Transverse colon (tissue), 4 donors: Measurements from ENCODE around the gene EIF4B. TPM values are rescaled to one million over a fixed set of nuclear protein-coding genes. Genes with fewer than 3 reads are reported as not detected.

Source experiments
- DNase-seq: peaks from one replicate; pipeline ENCODE4 v3.0.0-alpha.2; 2019
- H3K27ac ChIP-seq, 4 donors: fragments of 200-600 bp; sonication (generic); 2 replicates each; pipeline ENCODE4 v1.5.1; 2016 to 2018; ENCODE audit warnings: inconsistent platforms in 4 of 4
- H3K27me3 ChIP-seq: fragments of 200-600 bp; sonication (generic); 2 replicates; pipeline ENCODE4 v1.5.1; 2017; ENCODE audit warnings: inconsistent platforms
- H3K36me3 ChIP-seq, 4 donors: fragments of 200-600 bp; sonication (generic); 2 replicates each; pipeline ENCODE4 v1.5.1; 2017 to 2019; ENCODE audit warnings: inconsistent platforms in 4 of 4
- H3K4me1 ChIP-seq, 4 donors: fragments of 200-600 bp; sonication (generic); 2 replicates each; pipeline ENCODE4 v1.5.1; 2017 to 2020; ENCODE audit warnings: inconsistent platforms in 4 of 4
- H3K4me3 ChIP-seq, 4 donors: fragments of 200-600 bp; sonication (generic); 1 replicate in 1 of 4; 2 replicates in 3 of 4; pipeline versions ENCODE4 v1.5.1 to v1.6.1; 2017 to 2019; ENCODE audit warnings: inconsistent platforms in 4 of 4
- H3K9me3 ChIP-seq, 2 donors: fragments of 200-600 bp; sonication (generic); 2 replicates each; pipeline ENCODE4 v1.5.1; 2017 to 2019; ENCODE audit warnings: inconsistent platforms in 2 of 2
- CTCF ChIP-seq, 5 experiments: fragments of 200-600 bp in 3 of 5; fragments of 450-650 bp in 2 of 5; sonication (generic) in 3 of 5; IDR thresholded peaks; 1 replicate in 2 of 5; 2 replicates in 3 of 5; pipeline ENCODE4 v1.5.1; 2016 to 2017; ENCODE audit warnings: antibody characterized with exemption in 5 of 5, inconsistent platforms in 3 of 5, mild to moderate bottlenecking in 2 of 5, moderate library complexity in 1 of 5
- EP300 ChIP-seq: sonication (generic); formaldehyde crosslinking; IDR thresholded peaks from one replicate; pipeline ENCODE4 v1.6.1; 2017; ENCODE audit warnings: antibody characterized with exemption, low read depth
- POLR2A ChIP-seq: fragments of 450-650 bp; IDR thresholded peaks from one replicate; pipeline ENCODE4 v1.6.1; 2016; ENCODE audit warnings: antibody characterized with exemption, mild to moderate bottlenecking, moderate library complexity
- POLR2AphosphoS5 ChIP-seq, 3 donors: sonication (generic); formaldehyde crosslinking; IDR thresholded peaks; one replicate each; pipeline ENCODE4 v1.6.1; 2016; ENCODE audit warnings: antibody characterized with exemption in 3 of 3
- WGBS, 2 donors: methylation state at CpG; one replicate each; pipeline ENCODE4 v1.1.5; 2018; ENCODE audit warnings: low coverage in 1 of 2; 5-methylcytosine and 5-hydroxymethylcytosine counted together
- in situ Hi-C, 4 donors: fragments of 200-750 bp; cut with MboI; loops; one replicate each; pipeline versions ENCODE4 v1.15.0 to v1.15.1; 2017; ENCODE audit warnings: low sequenced_read_pairs in 3 of 4, low pct_ligation_motif_present in 1 of 4, low pct_unique_long_range_greater_than_20kb in 1 of 4
- intact Hi-C: fragments of 100-400 bp; cut with DNase I; formaldehyde crosslinking; loops from one replicate; pipeline ENCODE4 v1.15.1; 2023; ENCODE audit warnings: low total_unique reads
- total RNA-seq, 4 donors: library from RNA; depleted of rRNA; stranded (reverse); fragments of >200 nt; gene quantifications; one replicate each; pipeline ENCODE4 v1.1.0, GENCODE V29; 2016

Gene EIF4B
- total RNA-seq, 4 donors from 2014 or later: 175 to 383 (median 261) TPM

DNA sequence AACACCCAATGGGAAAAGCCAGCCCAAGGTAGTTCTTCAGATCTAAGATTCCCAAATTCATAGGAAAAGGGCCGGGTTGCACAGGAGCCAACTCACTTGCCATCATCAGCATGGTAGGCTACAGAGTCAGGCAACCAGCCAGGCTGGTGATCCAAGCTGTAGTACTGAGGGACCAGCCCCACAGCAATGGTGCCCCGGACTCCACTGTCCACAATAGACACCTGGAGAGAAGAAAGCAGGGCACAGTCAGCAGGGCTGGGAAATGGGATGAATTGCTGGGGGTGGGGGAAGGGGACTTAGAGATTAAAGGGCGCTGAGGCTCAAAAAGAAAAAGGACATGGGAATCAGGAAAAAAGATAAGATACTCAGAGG lies 68.7 kb downstream of the EIF4B start:
- Histone ChIP-seq H3K9me3 (no peaks in the 10 kb centered on the region), H3K27ac (peak overlapping the region in 1 of 4 donors; percentile 65), H3K36me3 (peaks cover 0 to 17% (median 0%) of the 10 kb centered on the region in 4 donors), H3K27me3 (no peaks in the 10 kb centered on the region), H3K4me1 (peaks cover 13 to 58% (median 35%) of the 10 kb centered on the region in 4 donors), H3K4me3 (no peak overlapping the region)
- WGBS, 2 donors: 91% methylated on average over 3 of the region's 3 CpGs; no CpG with 5 or more reads in 1 of the 2 donors
- TF ChIP-seq POLR2AphosphoS5 (IDR thresholded peaks at IDR 0.05) (no peak), POLR2A (no peak), CTCF (IDR thresholded peaks at IDR 0.05) (no peak), EP300 (no peak)
- intact Hi-C loops: no loop called here
- no peak for DNase-seq
- in situ Hi-C loops: loop anchor here in 2 of 4 donors (25.0 kb wide), 2 partner anchors 112 to 212 kb away; partner anchors contain the start of genes CSAD (in 1 of the 2), MYG1 (in 1 of the 2), PFDN5 (in 1 of the 2) and ZNF740 (in 1 of the 2)

DNA sequence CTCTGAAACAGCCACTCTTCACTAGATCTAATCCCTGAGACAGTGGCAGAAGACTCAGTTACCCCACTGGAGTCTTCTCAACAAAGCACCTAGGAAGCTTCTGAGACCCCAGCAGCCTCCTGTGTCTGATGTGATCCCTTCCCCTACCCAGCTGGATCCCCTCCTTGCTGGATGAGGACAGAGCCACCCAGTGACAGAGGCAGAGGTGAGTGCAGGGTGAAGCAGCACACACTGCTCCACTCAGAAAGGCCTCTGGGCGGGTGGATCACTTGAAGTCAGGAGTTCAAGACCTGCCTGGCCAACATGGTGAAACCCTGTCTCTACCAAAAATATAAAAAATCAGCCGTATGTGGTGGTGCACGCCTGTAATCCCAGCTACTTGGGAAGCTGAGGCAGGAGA lies 70.2 kb downstream of the EIF4B start:
- Histone ChIP-seq H3K9me3 (no peaks in the 10 kb centered on the region), H3K4me1 (peaks cover 13 to 49% (median 35%) of the 10 kb centered on the region in 4 donors), H3K27me3 (no peaks in the 10 kb centered on the region), H3K4me3 (no peak overlapping the region), H3K36me3 (peaks cover 0 to 17% (median 0%) of the 10 kb centered on the region in 4 donors), H3K27ac (no peak overlapping the region)
- intact Hi-C loops (no loop called here), in situ Hi-C loops (no loop called here)
- TF ChIP-seq POLR2A (no peak), CTCF (IDR thresholded peaks at IDR 0.05) (no peak), EP300 (no peak), POLR2AphosphoS5 (IDR thresholded peaks at IDR 0.05) (no peak)
- DNase-seq: no peak
- 89% methylated on average over 3 of the region's 3 CpGs; no CpG with 5 or more reads in 1 of the 2 donors for WGBS, 2 donors

DNA sequence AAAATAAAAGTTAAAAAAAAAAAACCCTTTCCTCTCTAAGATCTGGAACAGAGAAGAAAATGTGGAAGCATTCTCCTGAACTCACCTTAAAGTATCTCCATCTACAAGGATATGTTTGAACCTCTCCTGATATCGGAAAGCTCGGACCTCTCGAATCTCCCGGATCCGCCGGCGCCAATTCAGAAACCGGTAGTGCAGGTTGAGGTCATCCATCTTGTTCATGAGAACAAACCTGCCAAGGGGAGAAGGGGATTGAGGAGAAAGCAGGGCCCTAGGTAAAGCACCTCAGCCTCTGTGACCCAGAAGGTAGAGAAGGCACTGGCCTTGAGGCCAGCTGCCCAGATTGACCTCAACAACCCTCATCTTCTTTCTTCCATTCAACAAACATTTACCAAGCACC lies 70.8 kb downstream of the EIF4B start:
- peaks cover 0 to 17% (median 0%) of the 10 kb centered on the region in 4 donors for H3K36me3 ChIP-seq
- no peak for DNase-seq

More for the DNA sequence above, 70.8 kb downstream of the EIF4B start:
- in situ Hi-C loops: no loop called here
- Histone ChIP-seq H3K4me3 (no peak overlapping the region), H3K27me3 (no peaks in the 10 kb centered on the region), H3K9me3 (no peaks in the 10 kb centered on the region), H3K27ac (no peak overlapping the region), H3K4me1 (peaks cover 13 to 44% (median 29%) of the 10 kb centered on the region in 4 donors)
- 87 to 99% methylated on average over 3 to 8 of the region's 8 CpGs for WGBS, 2 donors
- TF ChIP-seq CTCF (IDR thresholded peaks at IDR 0.05) (no peak), POLR2A (no peak), POLR2AphosphoS5 (IDR thresholded peaks at IDR 0.05) (no peak)
- intact Hi-C loops: no loop called here
